ENCODE measurements around the gene TESK2.

The TESK2 gene

DNA sequence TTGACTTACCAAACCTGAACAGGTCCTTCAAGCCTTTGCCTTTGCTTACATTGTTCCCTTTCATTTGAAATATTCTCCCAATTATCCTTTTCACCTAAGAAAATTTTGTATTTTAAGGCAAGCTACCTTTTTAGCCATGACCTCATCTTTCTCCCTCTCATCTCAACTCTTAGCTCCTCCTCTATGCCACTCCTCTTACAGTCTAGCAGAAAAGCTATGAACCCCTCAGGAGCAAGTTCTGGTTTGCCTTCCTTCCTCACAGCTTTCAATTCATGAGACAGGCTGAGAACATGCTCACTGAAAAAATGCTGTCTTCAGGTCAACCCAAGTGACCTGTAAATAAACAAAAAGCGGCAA, 142.4 kb downstream of the TESK2 start:
- H3K27me3 ChIP-seq (ENCODE audit: control insufficient read depth in 3 of 3, insufficient read depth in 3 of 3, low read depth in 1 of 3, low read length in 3 of 3): peaks cover 0 to 19% (median 0%) of the 10 kb centered on the region in 3 experiments
- no peak overlapping the region for H2AFZ ChIP-seq (ENCODE audit: low read length)
- H4K8ac ChIP-seq (ENCODE audit: low read depth, low read length): no peak overlapping the region
- no peak for DNase-seq (ENCODE audit: low spot score)
- no peak overlapping the region for H2BK5ac ChIP-seq (ENCODE audit: low read length)
- H3K79me1 ChIP-seq (ENCODE audit: low read depth, low read length): no peaks in the 10 kb centered on the region
- no peak overlapping the region for H3K4me3 ChIP-seq (ENCODE audit: low read length in 2 of 2)
- H3K9ac ChIP-seq (ENCODE audit: low read depth, low read length, poor library complexity): no peak overlapping the region
- H4K91ac ChIP-seq (ENCODE audit: low read depth, low read length, poor library complexity): no peak overlapping the region
- no peak overlapping the region for H3K4me2 ChIP-seq (ENCODE audit: insufficient read depth, low read length, poor library complexity, severe bottlenecking)
- no peak overlapping the region for H3K4ac ChIP-seq (ENCODE audit: low read length)
- no peak overlapping the region for H3K14ac ChIP-seq (ENCODE audit: low read length)
- H3K27ac ChIP-seq (replicated peaks; ENCODE audit: low read length): no peak overlapping the region
- H2BK120ac ChIP-seq (ENCODE audit: low read depth, low read length): no peak overlapping the region
- H3K9me3 ChIP-seq (replicated peaks in 1 of 2; ENCODE audit: control insufficient read depth in 2 of 2, insufficient read depth in 1 of 2, low read depth in 1 of 2, low read length in 2 of 2): no peaks in the 10 kb centered on the region
- H2BK15ac ChIP-seq (ENCODE audit: low read length): no peak overlapping the region
- H3K23ac ChIP-seq (ENCODE audit: low read depth, low read length, poor library complexity): no peak overlapping the region
- H2AK5ac ChIP-seq (ENCODE audit: low read depth, low read length): no peak overlapping the region
- H2BK12ac ChIP-seq (ENCODE audit: low read length): no peak overlapping the region
- no CpG with 5 or more reads among the region's 1 CpG for WGBS, 2 donors (ENCODE audit: extremely low coverage in 2 of 2, insufficient read length in 2 of 2, insufficient replicate concordance in 1 of 2)
- H3K18ac ChIP-seq (ENCODE audit: low read length): no peak overlapping the region
- H3K36me3 ChIP-seq (replicated peaks in 1 of 2; ENCODE audit: control insufficient read depth in 2 of 2, insufficient read depth in 2 of 2, low read length in 2 of 2): peaks cover 8 to 18% of the 10 kb centered on the region in 2 donors
- peaks cover 0 to 5% of the 10 kb centered on the region in 2 donors for H3K4me1 ChIP-seq (ENCODE audit: control insufficient read depth in 2 of 2, insufficient read depth in 1 of 2, low read depth in 1 of 2, low read length in 2 of 2)

DNA sequence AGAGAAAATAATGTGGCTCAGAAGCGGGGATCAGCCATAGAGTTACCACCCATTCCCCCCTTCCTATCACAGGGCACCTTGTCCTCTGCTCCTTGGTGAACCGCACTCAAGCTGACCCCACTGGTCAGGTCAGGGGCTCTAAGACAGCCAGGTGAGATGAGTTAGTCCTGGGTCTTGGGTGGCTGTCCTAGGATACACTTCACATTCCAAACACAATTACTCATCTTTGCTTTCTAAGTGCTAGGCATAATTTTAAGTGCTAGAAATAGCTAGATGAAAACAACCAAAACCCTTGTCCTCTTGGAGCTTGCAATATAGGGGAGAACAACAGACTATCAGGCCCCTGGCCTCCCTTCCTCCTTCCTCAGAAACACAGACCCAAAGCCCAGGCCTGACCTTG, 142.9 kb downstream of the TESK2 start:
- peak overlapping the region in 1 of 2 donors; percentile 3 for H3K4me3 ChIP-seq (ENCODE audit: low read length in 2 of 2)
- H3K4ac ChIP-seq (ENCODE audit: low read length): no peak overlapping the region
- H3K18ac ChIP-seq (ENCODE audit: low read length): no peak overlapping the region
- H4K91ac ChIP-seq (ENCODE audit: low read depth, low read length, poor library complexity): no peak overlapping the region
- H2BK12ac ChIP-seq (ENCODE audit: low read length): no peak overlapping the region
- H3K4me2 ChIP-seq (ENCODE audit: insufficient read depth, low read length, poor library complexity, severe bottlenecking): no peak overlapping the region
- H3K23ac ChIP-seq (ENCODE audit: low read depth, low read length, poor library complexity): no peak overlapping the region
- no peaks in the 10 kb centered on the region for H3K9me3 ChIP-seq (replicated peaks in 1 of 2; ENCODE audit: control insufficient read depth in 2 of 2, insufficient read depth in 1 of 2, low read depth in 1 of 2, low read length in 2 of 2)
- DNase-seq (ENCODE audit: low spot score): no peak
- no peak overlapping the region for H2AK5ac ChIP-seq (ENCODE audit: low read depth, low read length)
- H3K27ac ChIP-seq (replicated peaks; ENCODE audit: low read length): no peak overlapping the region
- no peak overlapping the region for H2BK5ac ChIP-seq (ENCODE audit: low read length)
- WGBS, 2 donors (ENCODE audit: extremely low coverage in 2 of 2, insufficient read length in 2 of 2, insufficient replicate concordance in 1 of 2): no CpG with 5 or more reads among the region's 2 CpGs
- H4K8ac ChIP-seq (ENCODE audit: low read depth, low read length): no peak overlapping the region
- H3K79me1 ChIP-seq (ENCODE audit: low read depth, low read length): no peaks in the 10 kb centered on the region
- H2AFZ ChIP-seq (ENCODE audit: low read length): no peak overlapping the region
- no peak overlapping the region for H3K9ac ChIP-seq (ENCODE audit: low read depth, low read length, poor library complexity)
- no peak overlapping the region for H3K14ac ChIP-seq (ENCODE audit: low read length)
- H3K4me1 ChIP-seq (ENCODE audit: control insufficient read depth in 2 of 2, insufficient read depth in 1 of 2, low read depth in 1 of 2, low read length in 2 of 2): peaks cover 0 to 5% of the 10 kb centered on the region in 2 donors
- H2BK15ac ChIP-seq (ENCODE audit: low read length): no peak overlapping the region
- no peak overlapping the region for H2BK120ac ChIP-seq (ENCODE audit: low read depth, low read length)
- peaks cover 0 to 14% (median 0%) of the 10 kb centered on the region in 3 experiments for H3K27me3 ChIP-seq (ENCODE audit: control insufficient read depth in 3 of 3, insufficient read depth in 3 of 3, low read depth in 1 of 3, low read length in 3 of 3)
- H3K36me3 ChIP-seq (replicated peaks in 1 of 2; ENCODE audit: control insufficient read depth in 2 of 2, insufficient read depth in 2 of 2, low read length in 2 of 2): peaks cover 13 to 24% of the 10 kb centered on the region in 2 donors

DNA sequence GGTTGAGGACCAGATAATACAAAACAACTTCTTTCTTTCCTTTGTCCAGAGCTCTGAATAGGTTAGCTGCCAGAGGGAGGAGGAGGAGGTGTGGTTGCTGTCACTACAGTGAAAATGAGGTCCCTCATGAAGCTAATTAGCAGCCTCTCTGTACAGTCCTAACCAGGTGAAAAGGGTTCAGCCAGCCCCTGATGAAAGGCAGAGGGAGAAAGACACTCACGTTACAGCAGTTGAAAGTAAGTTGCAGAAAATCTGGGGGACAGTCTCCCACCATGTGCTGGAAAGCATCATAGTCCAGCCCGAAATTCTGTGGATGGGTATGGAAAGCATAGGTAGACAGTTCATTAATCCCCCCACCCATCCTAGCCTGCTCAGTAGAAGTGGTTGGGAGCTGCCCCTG, 144.5 kb downstream of the TESK2 start:
- no peak for DNase-seq (ENCODE audit: low spot score)

DNA sequence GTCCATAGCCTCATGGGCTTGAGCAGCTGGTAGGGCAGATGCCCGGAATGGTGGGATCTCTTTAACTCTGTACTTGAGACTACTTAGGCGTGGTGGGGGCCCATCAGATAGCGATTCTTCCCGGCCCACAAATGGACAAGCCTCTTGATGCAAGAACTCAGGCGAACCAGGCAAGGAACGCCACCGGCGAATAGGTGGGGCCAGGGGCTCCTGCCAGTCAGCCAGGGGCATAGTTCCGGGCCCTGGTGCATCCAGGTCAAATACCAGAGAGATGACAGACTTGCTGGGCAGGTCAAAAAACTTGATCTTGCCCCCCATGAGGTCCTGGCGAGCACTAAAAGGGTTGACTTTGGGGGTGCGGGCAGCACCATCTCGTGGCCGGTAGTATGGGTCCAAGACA, 145.9 kb downstream of the TESK2 start:
- Histone ChIP-seq H3K9ac (ENCODE audit: low read depth, low read length, poor library complexity) (no peak overlapping the region), H3K36me3 (replicated peaks in 1 of 2; ENCODE audit: control insufficient read depth in 2 of 2, insufficient read depth in 2 of 2, low read length in 2 of 2) (peaks cover 26 to 47% of the 10 kb centered on the region in 2 donors), H3K27me3 (ENCODE audit: control insufficient read depth in 3 of 3, insufficient read depth in 3 of 3, low read depth in 1 of 3, low read length in 3 of 3) (no peaks in the 10 kb centered on the region), H2AK5ac (ENCODE audit: low read depth, low read length) (no peak overlapping the region), H3K27ac (replicated peaks; ENCODE audit: low read length) (no peak overlapping the region), H3K23ac (ENCODE audit: low read depth, low read length, poor library complexity) (no peak overlapping the region), H4K91ac (ENCODE audit: low read depth, low read length, poor library complexity) (no peak overlapping the region), H3K79me1 (ENCODE audit: low read depth, low read length) (peaks cover 4% of the 10 kb centered on the region), H3K4me2 (ENCODE audit: insufficient read depth, low read length, poor library complexity, severe bottlenecking) (no peak overlapping the region), H3K4me3 (ENCODE audit: low read length in 2 of 2) (no peak overlapping the region), H3K9me3 (replicated peaks in 1 of 2; ENCODE audit: control insufficient read depth in 2 of 2, insufficient read depth in 1 of 2, low read depth in 1 of 2, low read length in 2 of 2) (no peaks in the 10 kb centered on the region), H3K4me1 (ENCODE audit: control insufficient read depth in 2 of 2, insufficient read depth in 1 of 2, low read depth in 1 of 2, low read length in 2 of 2) (peaks cover 8 to 10% of the 10 kb centered on the region in 2 donors), H2BK12ac (ENCODE audit: low read length) (no peak overlapping the region), H3K4ac (ENCODE audit: low read length) (no peak overlapping the region), H4K8ac (ENCODE audit: low read depth, low read length) (no peak overlapping the region), H2BK5ac (ENCODE audit: low read length) (no peak overlapping the region), H2AFZ (ENCODE audit: low read length) (no peak overlapping the region), H3K14ac (ENCODE audit: low read length) (no peak overlapping the region), H2BK120ac (ENCODE audit: low read depth, low read length) (no peak overlapping the region), H3K18ac (ENCODE audit: low read length) (no peak overlapping the region), H2BK15ac (ENCODE audit: low read length) (no peak overlapping the region)
- no CpG with 5 or more reads among the region's 13 CpGs for WGBS, 2 donors (ENCODE audit: extremely low coverage in 2 of 2, insufficient read length in 2 of 2, insufficient replicate concordance in 1 of 2)
- no peak for DNase-seq (ENCODE audit: low spot score)

More for the DNA sequence above, 144.5 kb downstream of the TESK2 start:
- no peak overlapping the region for H2BK120ac ChIP-seq (ENCODE audit: low read depth, low read length)
- H3K18ac ChIP-seq (ENCODE audit: low read length): no peak overlapping the region
- peaks cover 26 to 39% of the 10 kb centered on the region in 2 donors for H3K36me3 ChIP-seq (replicated peaks in 1 of 2; ENCODE audit: control insufficient read depth in 2 of 2, insufficient read depth in 2 of 2, low read length in 2 of 2)
- no peak overlapping the region for H3K27ac ChIP-seq (replicated peaks; ENCODE audit: low read length)
- no CpG with 5 or more reads among the region's 2 CpGs for WGBS, 2 donors (ENCODE audit: extremely low coverage in 2 of 2, insufficient read length in 2 of 2, insufficient replicate concordance in 1 of 2)
- peaks cover 0 to 6% (median 0%) of the 10 kb centered on the region in 3 experiments for H3K27me3 ChIP-seq (ENCODE audit: control insufficient read depth in 3 of 3, insufficient read depth in 3 of 3, low read depth in 1 of 3, low read length in 3 of 3)
- no peak overlapping the region for H2BK12ac ChIP-seq (ENCODE audit: low read length)
- H4K8ac ChIP-seq (ENCODE audit: low read depth, low read length): no peak overlapping the region
- no peak overlapping the region for H3K4me2 ChIP-seq (ENCODE audit: insufficient read depth, low read length, poor library complexity, severe bottlenecking)
- H3K9ac ChIP-seq (ENCODE audit: low read depth, low read length, poor library complexity): no peak overlapping the region
- H2BK5ac ChIP-seq (ENCODE audit: low read length): no peak overlapping the region
- no peak overlapping the region for H3K4me3 ChIP-seq (ENCODE audit: low read length in 2 of 2)
- H3K79me1 ChIP-seq (ENCODE audit: low read depth, low read length): no peaks in the 10 kb centered on the region
- no peak overlapping the region for H2BK15ac ChIP-seq (ENCODE audit: low read length)
- H3K4me1 ChIP-seq (ENCODE audit: control insufficient read depth in 2 of 2, insufficient read depth in 1 of 2, low read depth in 1 of 2, low read length in 2 of 2): peaks cover 0 to 5% of the 10 kb centered on the region in 2 donors
- no peak overlapping the region for H3K4ac ChIP-seq (ENCODE audit: low read length)
- no peak overlapping the region for H3K23ac ChIP-seq (ENCODE audit: low read depth, low read length, poor library complexity)
- no peak overlapping the region for H2AFZ ChIP-seq (ENCODE audit: low read length)
- no peaks in the 10 kb centered on the region for H3K9me3 ChIP-seq (replicated peaks in 1 of 2; ENCODE audit: control insufficient read depth in 2 of 2, insufficient read depth in 1 of 2, low read depth in 1 of 2, low read length in 2 of 2)
- no peak overlapping the region for H4K91ac ChIP-seq (ENCODE audit: low read depth, low read length, poor library complexity)
- no peak overlapping the region for H3K14ac ChIP-seq (ENCODE audit: low read length)
- H2AK5ac ChIP-seq (ENCODE audit: low read depth, low read length): no peak overlapping the region

All from neuronal stem cell (in vitro differentiated cells).